GM21367 (cell line): ENCODE measurements around the gene ASPSCR1.

Source experiments
- ATAC-seq: cut with Tn5 transposase; IDR thresholded peaks from one replicate; pipeline ENCODE4 v1.9.1; 2021; ENCODE audit not compliant: unreplicated experiment

The ASPSCR1 gene

DNA sequence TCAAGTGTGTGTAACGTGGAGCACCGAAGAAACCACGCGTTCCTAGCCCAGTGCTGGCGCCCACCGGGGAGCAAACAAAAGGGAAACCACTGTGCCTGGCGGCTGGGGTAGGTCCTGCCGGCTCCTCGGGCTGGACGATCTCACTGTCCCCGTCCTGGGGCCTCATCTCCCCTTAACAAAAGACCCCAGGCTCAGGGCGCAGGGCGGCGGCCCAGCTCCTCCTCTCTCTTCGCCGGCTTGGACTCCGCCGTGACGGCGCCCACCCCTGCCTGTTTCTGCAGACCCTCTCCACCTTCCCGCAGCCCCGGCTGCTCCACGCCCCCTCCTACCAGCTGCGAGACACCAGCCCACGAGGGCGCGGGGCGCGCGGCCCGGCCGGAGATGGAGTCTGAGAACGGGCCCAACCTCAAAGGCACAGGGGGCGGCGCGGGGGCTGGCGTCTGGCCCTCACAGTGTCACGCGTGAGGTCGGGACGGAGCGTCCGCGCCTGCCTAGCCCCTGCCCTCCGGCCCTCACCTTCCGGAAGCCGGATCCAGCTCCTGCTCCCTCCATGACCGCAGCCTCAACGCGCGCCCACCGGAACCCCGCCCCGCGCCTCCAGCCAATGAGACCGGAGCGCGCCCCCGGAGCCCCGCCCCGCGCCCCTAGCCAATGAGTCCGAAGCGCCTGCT lies 45.0 kb downstream of the ASPSCR1 start, which contains the start of gene CENPX:
CENPX (minus strand) TSS at position 569 of the 671 bp plus-strand sequence; CDS start at position 552, 17 bp downstream.
- no peak for ATAC-seq

DNA sequence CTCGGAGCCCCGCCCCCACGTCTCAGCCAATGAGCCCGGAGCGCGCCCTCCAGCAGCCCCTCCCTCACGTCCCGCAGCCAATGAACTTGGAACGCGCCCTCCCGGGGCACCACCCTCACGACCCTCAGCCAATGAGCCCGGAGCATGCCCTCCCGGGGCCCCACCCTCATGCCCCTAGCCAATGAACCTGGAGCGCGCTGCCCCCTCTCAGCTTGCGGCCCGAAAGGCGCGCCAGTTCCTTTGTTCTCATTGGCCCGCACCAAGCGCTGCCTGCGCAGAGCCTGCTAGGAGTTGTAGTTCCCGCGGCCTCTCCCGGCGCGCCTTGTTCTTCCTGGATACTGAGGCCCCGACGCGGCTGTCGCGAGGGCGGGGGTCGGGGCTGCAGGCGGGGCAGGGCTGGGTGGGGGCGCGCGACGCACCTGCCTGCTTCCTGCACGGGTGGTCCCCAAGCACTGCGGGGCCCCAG lies 45.6 kb downstream of the ASPSCR1 start, which contains the start of gene LRRC45:
LRRC45 (plus strand) TSS at position 325 of the 466 bp plus-strand sequence. CDS start 339 bp downstream, outside the sequence.
- ATAC-seq, result peak; percentile 78

DNA sequence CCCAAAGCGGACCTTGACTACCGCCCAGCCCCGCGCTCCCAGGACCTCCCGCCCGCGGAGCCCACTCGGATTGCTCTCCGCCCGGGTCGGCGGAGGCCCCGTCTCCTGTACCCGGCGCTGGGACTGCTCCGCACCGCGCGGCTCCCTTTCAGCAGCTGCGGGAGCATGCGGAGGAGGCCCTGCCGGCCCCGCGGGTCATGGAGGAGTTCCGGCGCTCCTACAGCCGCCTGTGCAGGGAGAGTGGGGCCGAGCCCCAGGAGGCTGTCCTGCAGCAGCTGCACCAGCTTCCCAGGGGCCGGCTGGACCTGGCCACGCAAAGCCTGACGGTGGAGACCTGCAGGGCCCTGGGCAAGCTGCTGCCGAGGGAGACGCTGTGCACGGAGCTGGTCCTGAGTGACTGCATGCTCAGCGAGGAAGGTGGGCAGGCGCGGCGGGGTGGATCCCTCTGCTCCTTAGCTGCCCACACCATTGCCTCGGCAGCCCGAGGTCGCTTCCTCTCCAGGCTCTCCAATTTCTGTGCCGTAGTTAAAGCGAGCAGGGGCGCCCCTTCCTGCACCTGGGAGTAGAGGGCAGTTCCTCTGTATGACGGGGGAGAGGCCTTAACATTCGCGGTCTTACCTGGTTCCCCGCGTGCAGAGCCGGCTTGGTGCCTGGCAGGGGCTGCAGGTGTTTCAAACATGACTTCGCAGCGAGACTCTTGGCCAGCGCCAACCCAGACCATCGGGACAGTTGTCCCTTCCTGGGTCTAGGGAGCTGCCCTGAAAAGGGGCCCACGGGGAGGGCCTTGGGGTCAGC lies 46.2 kb downstream of the ASPSCR1 start:
- peak; percentile 5 for ATAC-seq

DNA sequence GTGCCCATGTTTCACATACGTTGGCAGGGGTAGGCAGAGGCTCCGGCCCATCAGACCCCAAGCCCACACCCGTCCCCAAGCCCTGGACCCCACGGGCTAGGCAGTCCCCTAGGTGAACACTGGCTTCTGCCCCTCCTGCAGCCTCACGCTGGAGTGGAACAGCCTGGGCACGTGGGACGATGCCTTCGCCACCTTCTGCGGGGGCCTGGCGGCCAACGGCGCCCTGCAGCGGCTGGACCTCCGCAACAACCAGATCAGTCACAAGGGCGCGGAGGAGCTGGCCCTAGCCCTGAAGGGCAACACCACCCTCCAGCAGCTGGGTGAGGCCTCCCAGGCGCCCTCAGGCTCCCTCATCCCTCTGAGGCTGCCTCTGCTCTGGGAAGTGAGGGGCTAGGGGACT lies 47.4 kb downstream of the ASPSCR1 start:
- ATAC-seq, result no peak

DNA sequence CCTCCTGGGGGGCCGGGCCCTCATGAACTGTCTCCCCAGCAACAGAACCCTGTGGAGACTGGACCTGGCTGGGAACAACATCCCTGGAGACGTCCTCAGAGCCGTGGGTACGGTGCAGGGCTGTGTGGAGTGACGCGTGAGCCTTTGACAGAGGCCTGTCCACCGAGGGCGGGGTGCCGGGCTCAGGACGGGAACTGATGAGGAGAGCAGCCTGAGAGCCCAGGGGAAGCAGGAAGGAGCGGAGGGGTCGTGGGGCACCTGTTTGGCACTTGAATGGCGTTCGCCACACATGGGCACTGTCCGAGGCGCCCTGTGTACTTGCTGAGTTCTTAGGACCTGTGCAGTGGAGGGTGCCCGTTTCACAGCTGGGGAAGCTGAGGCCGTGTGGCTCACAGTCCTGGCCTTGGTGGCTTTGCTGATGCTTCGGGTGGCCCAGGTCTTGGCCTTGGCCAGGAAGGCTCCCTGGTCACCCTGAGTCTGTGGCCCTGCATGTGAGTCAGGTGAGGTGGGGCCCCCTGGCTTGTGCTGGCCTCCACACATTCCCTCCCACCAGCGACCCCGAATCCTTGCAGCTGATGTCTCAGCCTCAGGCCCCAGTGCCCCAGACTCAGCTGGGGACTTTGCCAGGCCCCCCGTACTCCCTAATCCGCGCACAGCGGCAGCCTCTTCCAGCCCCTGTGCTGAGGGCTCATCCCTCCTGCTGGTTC lies 48.1 kb downstream of the ASPSCR1 start:
- no peak for ATAC-seq

DNA sequence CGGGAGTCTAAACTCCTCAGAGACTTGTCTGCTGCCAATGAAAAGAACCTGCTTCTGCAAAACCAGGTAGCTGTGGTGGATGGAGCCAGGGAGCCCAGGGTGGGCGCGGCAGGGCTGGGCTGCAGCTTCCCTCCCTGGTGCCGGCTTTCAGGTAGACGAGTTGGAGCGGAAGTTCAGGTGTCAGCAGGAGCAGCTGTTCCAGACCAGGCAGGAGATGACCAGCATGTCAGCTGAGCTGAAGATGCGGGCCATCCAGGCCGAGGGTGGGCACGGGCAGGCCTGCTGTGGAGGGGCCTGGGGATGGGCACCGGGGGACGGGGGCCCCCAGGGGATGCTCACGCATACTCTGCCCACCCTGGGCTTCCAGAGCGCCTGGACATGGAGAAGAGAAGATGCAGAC lies 50.8 kb downstream of the ASPSCR1 start:
- no peak for ATAC-seq

DNA sequence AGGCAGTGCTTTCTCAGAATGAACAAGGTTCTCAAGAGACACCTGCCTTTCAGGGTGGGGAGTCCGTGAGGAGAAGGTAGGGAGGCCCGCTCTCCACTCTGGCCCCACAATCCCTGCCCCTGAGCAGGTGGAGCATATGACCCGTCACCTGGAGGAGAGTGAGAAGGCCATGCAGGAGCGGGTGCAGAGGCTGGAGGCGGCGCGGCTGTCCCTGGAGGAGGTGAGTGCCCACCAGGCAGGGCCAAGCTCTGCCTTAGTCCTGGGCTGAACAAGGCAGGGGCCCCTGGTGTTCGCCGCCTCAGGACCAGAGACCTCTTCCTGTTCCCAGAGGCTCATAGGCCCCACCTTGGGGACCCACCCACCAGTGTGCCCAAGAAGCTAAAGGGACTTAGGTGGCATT lies 51.5 kb downstream of the ASPSCR1 start:
- no peak for ATAC-seq

DNA sequence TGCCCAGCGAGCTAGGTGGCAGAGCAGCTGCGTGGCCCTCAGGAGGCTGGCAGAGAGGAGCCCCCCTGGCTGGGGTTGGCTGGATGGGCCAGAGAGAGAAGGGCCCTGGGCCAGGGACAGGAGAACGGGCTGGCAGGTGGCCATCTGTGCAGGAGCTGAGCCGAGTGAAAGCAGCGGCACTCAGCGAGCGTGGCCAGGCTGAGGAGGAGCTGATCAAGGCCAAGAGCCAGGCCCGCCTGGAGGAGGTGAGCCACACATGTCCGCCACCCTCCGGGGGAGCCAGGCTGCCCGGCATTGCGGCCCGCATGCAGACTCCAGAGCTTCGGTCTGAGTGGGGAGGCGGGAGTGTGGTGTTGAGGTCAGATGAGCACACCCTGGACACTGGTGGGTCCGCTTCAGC lies 52.0 kb downstream of the ASPSCR1 start:
- ATAC-seq, result no peak

DNA sequence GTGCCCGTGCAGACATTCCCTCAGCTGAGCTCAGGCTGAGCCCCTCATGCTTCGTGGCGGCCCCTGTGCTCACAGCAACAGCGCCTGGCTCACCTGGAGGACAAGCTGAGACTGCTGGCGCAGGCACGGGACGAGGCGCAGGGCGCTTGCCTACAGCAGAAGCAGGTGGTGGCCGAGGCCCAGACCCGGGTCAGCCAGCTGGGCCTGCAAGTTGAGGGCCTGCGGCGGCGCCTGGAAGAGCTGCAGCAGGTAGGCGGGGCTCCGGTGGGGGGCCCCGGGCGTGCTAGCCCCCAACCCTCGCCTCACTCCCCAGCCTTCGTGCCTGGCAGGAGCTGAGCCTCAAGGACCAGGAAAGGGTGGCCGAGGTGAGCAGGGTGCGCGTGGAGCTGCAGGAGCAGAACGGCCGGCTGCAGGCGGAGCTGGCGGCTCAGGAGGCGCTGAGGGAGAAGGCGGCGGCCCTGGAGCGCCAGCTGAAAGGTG lies 52.6 kb downstream of the ASPSCR1 start:
- ATAC-seq, result no peak

DNA sequence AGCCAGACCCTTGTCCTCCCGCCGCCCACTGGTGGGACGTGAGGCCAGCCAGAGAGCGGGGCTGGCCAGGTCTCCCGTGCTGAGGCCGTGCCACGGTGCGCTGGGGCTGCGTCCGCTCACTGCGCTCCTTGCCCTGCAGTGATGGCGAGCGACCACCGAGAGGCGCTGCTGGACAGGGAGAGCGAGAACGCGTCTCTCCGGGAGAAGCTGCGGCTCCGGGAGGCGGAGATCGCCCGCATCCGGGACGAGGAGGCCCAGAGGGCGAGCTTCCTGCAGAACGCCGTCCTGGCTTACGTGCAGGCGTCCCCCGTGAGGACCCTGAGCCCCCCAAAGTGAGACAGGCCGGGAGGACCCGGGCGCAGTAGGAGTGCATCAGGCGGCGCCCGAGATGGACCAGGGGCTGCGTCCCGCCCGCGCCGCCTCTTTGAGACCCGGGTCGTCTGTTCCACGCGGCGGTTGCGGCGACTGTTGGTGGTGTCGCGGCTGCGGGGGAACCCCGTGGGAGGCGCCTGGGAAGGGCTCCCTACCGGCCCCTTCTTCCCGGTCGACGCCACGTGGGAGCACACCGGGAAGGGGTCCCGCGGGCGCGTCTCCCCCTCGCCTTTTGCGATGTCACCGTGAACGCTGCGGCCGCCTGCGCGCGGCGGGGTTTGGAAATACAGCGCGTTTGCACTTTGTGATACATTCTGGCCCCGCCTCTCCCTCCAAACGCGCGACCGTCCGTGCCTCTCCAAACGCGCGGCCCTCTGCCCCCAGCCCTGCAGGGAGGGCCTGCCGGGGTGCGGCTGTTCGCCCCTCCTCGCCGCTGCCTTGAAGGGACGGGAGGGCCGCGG lies 53.3 kb downstream of the ASPSCR1 start:
- ATAC-seq, result no peak

DNA sequence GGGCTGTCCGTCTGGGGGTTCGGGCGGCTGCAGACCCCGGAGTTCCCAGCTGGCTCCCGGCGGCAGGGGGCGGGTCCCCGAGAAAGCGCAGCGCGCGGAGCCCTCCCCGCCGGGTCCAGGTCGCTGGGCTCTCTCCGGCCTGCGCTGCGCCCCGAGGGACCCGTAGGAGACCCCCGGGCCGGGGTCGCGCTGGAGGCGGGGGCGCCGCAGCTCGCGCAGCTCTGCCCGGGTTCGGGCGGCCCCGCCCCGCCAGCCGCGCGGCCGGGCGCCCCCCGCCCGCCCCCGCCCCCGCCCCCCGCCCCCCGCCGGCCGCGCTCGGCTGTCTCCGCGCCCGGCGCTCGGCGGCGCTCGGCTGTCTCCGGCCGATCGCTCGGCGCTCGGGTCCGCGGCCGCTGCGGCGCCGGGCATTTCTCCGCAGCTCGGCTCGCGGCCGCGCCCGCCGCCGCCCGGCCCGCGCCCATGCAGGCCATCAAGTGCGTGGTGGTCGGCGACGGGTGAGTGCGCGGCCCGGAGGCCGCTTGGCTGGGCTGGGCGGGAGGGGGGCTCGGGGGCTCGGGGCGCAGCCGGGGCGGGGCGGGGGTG lies 54.0 kb downstream of the ASPSCR1 start, which contains the start of gene RAC3:
RAC3 (plus strand) TSS at position 376 of the 582 bp plus-strand sequence; CDS start at position 460, 84 bp downstream.
- no peak for ATAC-seq

DNA sequence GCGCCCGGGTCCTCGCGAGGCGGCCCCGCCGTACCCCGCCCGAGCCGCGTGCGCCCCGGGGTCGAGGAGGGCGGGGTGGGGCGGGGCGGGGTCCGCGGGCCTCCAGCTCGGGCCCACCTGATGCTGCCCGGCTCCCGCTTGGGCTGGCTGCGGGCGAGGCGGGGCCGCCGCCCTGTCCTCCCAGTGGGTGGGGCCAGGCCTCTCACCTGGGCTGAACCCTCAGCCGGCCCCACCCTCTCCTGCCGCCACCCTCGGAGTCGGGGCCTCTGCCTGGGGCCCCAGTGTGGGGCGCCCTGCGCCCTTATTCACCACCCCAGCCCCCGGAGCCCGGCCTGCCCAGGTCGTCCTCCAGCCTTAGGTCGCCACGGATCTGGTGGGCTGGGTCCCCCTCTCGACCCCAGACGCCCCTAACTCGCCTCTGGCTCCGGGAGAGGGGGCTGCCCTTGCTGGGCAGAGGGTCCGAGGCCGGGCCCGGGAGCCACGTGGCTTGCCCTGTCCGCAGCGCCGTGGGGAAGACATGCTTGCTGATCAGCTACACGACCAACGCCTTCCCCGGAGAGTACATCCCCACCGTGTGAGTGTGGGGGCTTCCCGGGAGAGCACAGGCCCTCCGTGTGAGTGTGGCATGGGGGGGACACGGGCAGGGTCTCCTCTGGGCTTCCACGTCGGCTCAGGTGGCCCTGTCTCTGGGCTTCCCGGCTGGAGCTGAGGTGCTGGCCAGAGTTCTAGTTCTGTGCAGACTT lies 54.6 kb downstream of the ASPSCR1 start:
- ATAC-seq, result no peak

DNA sequence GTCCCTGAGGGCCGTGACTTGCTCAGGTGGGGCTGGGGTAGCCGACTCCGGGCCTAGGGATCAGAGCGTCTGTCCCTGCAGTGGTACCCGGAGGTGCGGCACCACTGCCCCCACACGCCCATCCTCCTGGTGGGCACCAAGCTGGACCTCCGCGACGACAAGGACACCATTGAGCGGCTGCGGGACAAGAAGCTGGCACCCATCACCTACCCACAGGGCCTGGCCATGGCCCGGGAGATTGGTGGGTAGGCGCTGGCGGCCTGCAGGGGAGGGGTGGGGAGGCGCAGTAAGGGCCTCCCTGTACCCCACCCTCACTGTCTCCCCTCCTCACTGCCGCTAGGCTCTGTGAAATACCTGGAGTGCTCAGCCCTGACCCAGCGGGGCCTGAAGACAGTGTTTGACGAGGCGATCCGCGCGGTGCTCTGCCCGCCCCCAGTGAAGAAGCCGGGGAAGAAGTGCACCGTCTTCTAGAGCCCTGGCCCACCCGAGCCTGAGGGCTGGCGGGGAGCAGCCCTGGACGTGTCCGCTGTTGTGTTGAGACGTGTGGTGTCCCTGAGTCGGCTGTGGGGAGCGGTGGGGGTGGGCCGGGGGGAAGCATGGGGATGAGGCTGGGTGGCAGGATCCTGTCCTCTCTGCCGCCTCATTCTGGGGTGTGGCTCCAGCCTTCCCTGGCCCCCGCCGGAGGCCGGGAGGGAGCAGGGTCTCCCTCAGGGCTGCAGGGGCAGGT lies 56.1 kb downstream of the ASPSCR1 start:
- ATAC-seq, result no peak

DNA sequence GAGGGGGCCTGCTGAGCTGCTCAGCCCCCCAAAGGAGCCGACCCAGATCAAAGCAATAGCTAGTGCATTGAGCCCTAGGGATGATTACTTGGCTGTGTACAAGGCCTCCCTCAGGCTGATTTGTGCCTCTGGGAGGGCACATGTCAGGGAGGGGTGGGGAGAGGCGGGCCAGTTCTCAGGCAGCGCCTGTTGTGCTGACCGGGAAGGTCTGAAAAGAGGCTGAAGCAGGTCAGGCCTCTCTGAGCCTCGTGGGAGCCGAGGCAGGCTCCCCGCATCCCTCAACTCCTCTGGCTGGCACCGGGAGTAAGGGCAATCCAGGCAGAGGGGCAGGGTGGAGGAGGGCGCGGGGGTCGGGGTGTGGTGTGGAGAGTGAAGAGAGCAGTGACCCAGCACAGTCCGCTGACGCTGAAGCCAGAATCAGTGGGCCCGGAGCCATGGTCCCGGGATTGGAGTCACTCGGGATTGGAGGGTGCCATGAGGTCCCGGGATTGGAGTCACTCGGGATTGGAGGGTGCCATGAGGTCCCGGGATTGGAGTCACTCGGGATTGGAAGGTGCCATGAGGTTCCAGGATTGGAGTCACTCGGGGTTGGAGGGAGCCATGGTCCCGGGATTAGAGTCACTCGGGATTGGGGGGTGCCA lies 57.1 kb downstream of the ASPSCR1 start:
- ATAC-seq, result no peak

DNA sequence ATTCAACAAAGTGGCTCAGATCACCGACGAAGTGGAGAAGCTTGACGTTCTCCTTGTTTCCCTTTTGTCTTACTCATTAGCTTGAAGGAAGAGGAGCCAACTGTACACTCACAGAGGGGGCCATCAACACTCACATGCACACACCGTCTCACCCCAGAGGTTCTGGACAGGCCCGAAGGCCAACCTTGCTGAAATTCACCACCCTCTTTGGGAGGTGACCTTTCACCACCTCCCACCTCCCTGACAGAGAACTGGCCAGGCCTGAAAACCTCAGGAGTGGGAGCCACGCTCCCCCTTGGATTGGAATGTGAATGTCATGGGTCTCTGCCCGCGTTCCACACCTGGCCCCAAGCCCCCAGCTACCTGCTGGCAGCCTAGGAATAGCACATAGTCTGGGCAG lies 58.1 kb downstream of the ASPSCR1 start:
- no peak for ATAC-seq

DNA sequence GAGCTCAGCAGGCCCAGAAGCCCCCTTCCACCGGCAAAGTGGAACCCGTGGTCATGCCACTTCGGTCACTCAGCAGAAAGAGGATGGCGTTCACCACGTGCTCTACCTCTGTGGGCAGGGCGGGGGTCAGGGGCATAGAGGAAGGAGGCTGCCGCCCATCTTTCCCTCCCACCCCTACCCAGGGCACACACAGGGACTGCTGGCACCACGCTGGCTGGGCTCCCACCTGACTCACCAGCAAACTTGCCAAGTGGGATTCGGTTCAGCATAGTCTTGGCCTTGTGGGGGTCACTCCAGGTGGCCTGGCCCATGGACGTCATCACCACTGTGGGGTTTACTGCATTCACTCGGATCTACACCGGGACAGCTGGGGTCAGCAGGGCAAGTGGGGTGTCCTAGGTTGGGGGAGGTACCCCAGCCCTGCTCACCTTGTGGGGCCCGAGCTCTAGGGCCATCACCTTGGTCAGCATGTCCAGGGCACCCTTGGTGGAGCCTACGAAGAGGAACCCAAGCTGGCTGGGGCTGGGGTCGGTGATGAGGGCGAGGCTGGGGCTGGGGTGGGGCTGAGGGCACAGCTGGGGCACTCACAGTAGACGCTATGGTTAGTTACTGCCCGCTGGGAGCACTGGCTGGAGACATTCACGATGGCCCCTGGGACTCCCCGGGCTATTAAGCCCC lies 58.7 kb downstream of the ASPSCR1 start:
- no peak for ATAC-seq

DNA sequence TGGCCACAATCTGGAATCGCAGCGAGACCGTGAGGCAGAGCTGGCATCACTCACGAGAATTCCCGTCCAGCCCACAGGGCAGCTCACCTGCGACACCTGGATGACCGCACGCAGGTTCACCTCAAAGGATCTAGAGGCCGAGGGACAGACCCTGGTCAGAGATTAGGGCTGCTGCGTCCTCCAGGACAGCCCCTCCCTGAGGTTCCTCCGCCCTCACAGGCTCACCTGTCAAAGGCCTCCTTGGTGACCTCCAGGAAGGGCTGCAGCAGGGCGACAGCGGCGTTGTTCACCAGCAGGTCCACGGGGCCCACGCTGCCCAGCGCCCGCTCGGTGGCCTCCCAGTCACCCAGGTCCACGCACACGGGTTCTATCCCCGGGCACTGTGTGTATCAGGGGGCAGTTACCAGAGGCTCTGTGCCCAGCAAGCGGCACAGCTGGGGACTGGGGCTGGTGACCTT lies 59.2 kb downstream of the ASPSCR1 start:
- ATAC-seq, result no peak
